ENCODE results near the gene PUM1.
"Not testable (repeated sequence)": the region's sequence is repeated elsewhere in the genome, so short reads cannot be mapped to it uniquely, and the experiment has no call there.

Gene PUM1

DNA sequence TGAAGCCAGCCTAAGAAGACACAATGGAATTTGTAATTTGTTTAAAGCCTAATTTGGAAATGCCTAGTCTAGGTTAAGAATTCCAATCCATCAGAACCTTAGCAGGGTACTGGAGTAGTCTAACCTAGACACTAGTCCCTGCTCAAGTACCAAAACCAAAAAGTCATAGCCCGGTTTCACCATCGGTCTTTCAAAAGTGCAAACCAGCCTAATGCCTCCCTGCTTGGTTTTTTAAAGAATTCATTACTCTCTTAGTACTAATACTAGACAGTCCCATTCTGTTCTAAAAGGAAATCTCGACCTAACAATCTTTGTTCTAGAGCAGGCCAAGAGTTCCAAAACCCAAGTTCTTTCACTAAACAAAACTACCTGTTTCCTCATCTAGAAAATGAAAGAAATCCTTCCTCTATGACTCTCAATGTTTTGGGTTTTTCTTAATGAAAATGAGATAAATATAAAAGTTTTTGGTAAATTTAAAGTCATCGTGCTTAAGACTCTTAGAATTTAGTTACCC lies 2.6 kb downstream of the PUM1 start:
- DNase-seq (ENCODE audit: low read depth): no peak

DNA sequence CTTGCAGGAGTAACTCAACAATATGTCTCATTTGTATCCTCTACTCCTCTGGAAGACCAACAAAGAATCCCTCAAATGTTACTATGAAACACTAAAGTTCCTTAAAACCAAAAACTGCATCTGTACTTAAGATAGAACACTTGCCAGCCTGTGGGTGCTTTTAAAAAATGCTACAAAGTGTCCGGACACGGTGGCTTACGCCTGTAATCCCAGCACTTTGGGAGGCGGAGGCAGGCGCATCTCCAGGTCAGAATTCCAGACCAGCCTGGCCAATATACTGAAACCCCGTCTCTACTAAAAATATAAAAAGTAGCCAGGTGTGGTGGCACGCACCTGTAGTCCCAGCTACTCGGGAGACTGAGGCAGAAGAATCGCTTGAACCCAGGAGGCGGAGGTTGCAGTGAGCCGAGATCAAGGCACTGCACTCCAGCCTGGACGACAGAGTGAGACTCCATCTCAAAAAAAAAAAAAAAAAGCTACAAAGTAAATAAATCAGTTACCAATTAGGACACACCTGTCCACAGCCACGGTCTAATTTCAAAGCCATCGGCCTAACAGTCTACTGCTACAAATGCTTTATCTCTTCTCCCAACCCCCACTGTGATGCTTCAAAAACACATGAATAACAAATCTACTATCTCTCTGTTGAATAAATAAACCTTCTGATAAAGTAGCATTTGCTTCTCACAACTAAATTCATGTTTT lies 3.2 kb downstream of the PUM1 start:
- DNase-seq (ENCODE audit: low read depth): not testable (repeated sequence)

DNA sequence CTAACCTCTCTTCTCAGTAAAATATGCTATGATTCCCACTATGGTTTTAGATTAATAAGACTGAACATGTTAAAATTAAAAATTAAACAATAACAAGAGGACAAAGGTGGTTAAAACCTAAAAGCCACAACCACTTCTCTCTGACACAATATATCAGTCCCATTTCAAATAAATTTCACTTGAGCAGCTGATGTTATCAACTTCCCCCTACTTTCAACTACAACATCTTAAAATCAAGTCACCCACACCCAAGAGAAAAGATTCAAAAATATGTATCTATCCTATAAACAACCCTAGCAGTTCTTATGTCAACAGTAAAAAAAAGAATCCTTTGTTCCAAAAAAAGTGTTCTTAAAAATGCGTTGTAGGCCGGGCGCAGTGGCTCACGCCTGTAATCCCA lies 7.5 kb downstream of the PUM1 start:
- DNase-seq (ENCODE audit: low read depth): no peak

DNA sequence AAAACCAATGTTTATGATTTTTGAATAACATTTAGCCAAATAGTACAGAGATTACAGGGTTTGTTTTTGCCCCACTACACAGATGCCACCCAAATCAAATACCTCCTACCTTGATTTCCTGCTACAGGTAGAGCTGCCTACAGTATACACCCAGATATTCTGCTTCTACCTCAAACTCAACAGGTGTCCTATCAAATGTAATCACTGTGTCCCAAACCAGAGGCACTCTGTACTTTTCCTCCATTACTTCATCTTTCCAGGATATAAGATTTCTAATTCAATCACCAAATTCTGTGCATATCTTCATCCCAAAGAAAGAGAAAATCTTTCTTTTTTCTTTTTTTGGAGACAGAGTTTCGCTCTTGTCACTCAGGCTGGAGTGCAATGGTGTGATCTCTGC lies 9.6 kb downstream of the PUM1 start:
- no peak for DNase-seq (ENCODE audit: low read depth)

- DNase-seq (ENCODE audit: low read depth): no peak
These were observed 10.0 kb downstream of the PUM1 start for GRCh38 chr1:31055501-31055900.

DNA sequence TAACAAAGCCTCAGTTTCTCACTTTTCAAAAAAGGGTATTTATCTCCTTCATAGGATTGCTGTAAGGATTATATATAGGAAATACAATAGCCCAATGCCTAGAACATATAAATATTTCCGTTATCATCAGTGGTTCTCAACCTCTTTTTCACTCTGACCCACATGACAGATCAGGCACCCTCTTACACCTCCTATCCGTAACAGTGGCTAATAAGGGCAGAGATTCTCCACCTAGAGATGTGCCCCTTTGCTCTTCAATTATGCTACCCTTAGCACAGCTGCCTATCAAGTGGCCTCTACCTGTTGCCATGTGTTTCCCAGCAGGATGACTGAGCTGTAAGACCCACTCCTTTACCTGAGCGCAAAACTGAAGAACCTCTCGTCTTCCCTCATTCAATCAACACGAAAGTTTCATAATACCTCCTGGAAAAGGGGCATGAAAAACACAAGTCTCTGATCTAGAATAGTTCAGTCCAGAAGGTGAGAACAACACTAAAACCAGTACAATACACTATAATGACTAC lies 10.5 kb downstream of the PUM1 start:
- DNase-seq (ENCODE audit: low read depth): no peak

DNA sequence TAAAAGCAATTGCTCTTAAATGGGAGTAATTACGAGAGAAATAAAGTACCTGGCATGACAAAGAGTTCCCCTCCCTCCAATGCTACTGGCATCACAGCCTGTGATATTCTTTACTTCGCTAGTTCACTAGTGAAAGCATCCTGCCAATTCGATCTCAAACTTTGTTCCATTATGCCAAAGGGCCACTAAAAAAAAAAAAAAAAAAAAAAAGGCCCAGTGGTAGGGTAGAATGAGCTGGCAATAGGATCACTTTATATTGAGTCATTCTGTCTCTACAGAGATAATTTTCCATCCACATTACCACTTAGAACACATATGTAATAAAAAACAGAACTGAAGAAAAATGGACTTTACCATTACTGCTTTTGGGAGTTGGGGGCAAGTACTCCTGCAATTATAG lies 11.2 kb downstream of the PUM1 start:
- DNase-seq (ENCODE audit: low read depth): peak; percentile 44

GRCh38 chr1:31052613-31053012 lies 12.9 kb downstream of the PUM1 start:
- not testable (repeated sequence) for DNase-seq (ENCODE audit: low read depth)

GRCh38 chr1:31051611-31052010 lies 13.9 kb downstream of the PUM1 start:
- DNase-seq (ENCODE audit: low read depth): no peak

DNA sequence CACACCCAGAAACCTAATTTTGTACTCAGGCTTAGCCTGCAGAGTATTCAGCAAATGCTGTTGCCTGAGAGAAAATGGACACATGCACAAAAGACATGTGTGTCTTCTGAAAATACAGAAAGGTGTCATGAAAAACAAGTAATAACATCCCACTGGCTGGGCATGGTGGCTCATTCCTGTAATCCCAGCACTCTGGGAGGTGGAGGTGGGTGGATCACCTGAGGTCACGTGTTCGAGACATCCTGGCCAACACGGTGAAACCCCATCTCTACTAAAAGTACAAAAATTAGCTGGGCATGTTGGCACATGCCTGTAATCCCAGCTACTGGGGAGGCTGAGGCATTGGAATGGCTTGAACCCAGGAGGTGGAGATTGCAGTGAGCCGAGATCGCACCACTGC lies 18.0 kb downstream of the PUM1 start:
- DNase-seq (ENCODE audit: low read depth): not testable (repeated sequence)

- no peak for DNase-seq (ENCODE audit: low read depth)
These were observed 21.9 kb downstream of the PUM1 start for GRCh38 chr1:31043631-31044030.

- no peak for DNase-seq (ENCODE audit: low read depth)
These were observed 22.9 kb downstream of the PUM1 start for GRCh38 chr1:31042656-31043055.

DNA sequence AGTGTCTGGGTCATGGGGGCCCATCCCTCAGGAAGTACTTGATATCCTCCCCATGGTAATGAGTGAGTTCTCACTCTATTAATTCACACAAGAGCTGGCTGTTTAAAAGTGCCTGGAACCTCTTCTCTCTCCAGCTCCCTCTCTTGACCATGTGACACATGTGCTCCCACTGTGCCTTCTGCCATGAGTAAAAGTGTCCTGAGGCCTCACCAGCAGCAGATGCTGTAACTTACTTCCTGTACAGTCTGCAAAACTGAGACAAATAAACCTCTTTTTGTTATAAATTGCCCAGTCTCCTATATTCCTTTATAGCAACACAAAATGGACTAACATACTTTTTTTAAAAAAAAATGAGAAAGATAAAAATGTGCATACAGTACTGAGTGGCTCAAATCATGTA lies 24.0 kb downstream of the PUM1 start:
- DNase-seq (ENCODE audit: low read depth): no peak

DNA sequence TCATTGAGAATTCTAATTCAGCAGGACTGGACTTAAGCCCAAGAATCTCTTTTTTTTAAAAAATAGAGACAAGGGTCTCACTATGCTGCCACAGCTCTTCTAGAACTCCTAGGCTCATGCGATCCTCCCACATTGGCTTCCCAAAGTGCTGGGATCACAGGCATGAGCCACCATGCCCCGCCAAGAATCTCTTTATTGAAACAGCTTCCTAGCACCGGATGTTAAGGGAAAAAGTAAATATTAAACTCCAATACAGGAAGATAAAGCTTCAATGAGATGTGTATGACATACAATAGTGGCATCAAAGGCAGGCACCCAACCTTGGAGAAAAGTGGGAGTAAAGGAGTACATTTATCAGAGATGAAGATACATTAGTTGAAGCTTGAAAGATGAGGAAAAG lies 25.5 kb downstream of the PUM1 start:
- no peak for DNase-seq (ENCODE audit: low read depth)

- DNase-seq (ENCODE audit: low read depth): not testable (repeated sequence)
These were observed 26.6 kb downstream of the PUM1 start for GRCh38 chr1:31038935-31039334.

DNA sequence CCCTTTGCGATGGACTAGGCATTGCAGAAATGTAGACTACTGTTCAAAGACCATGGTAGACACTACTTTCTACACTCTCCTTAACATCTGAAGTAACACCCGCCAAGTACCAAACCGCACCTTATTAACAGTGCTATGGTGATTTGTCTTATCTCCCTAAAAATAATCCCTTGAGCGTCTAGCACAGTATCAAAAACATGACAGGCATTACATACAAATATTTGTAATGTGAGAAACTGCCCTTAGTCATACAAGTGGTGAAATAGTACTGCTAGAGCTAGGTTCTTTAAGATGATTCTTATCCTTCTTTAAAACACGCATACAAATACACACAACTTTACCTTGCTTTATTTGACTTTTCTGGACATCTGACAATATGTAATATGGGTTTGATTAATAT lies 27.2 kb downstream of the PUM1 start:
- DNase-seq (ENCODE audit: low read depth): no peak

DNA sequence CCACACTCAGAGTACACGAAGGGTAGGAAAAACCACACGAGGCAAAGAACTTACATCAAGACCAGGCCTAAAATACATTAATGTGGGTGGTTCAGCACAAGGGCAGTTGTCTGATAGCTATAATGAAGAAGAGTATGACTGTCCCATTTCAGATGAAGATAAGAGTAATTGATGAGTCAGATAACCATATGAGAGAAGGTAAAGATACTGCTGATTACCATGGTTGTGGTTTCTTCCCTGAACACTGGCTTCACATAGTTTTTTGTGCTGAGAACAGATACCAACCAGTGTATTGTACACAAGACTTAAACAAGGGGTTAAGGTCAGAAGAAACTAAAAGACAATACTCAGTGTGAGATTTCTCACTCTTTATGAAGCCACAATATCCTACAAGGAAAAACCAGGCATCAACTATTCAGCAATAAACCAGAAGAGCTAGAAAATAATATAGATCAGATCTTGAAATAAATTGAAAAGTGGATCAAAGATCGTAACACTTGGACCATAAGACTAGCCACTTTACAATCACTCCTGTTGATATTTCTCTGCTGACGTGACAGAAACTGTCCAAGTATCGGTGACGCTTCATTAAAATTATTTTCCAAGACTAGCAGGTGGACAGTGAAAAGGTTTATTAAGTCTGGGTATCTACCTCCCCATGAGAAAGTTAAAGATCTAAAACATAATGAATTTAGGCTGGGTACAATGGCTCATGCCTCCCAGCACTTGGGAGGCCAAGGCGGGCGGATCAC lies 28.6 kb downstream of the PUM1 start:
- no peak for DNase-seq (ENCODE audit: low read depth)

DNA sequence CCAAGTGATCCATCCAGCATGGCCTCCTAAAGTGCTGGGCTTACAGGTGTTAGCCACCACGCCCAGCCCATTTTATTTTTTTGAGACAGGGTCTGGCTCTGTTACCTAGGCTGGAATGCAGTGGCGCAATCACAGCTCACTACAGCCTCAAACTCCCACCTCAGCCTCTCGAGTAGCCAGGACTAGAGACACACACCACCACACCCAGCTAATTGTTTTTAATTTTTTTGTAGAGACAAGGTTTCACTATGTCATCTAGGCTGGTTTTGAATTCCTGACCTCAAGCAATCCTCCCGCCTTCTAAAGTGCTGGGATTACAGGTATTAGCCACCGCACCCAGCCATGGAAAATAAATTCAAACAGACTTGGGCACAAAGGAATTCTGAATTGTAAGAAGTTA lies 31.9 kb downstream of the PUM1 start:
- no peak for DNase-seq (ENCODE audit: low read depth)

DNA sequence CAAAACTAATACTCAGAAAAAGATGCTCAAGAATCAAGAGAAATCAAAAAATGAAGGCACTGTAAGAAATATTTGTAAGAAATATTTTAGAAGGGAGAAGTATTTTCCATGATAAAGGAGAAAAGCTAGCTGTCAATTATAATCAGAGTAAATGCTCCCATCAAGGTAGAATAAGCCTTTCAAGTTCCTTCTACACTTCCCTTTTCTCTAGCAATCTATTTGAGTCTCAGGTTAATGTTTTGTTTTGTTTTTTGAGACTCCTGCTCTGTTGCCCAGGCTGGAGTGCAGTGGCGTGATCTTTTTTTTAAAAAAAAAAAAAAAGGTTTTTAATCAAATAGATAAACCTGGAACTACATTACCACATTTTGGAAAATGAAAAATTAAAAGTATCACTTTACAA lies 33.3 kb downstream of the PUM1 start:
- DNase-seq (ENCODE audit: low read depth): no peak

GRCh38 chr1:31031330-31032143 lies 34.0 kb downstream of the PUM1 start:
- DNase-seq (ENCODE audit: low read depth): no peak

DNA sequence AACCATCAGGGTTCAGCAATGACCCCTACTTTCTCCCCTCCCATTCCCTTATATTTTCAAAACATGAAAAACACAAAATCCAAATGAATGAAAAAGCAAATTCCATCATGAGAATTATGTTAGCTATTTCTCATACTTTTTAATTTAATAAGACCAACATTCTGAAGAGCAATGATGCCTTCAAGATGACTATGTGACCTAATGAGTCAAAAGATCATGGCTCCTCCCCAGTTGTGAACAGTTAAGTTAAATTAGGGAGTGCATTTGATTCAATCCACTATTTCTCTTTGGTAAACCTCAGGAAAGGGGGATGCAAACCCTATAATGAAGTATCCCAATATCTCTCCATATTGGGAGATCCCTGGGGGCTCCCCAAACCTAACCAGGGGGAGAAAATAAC lies 36.5 kb downstream of the PUM1 start:
- DNase-seq (ENCODE audit: low read depth): peak; percentile 28
